NCI-H1092 (cell line): ENCODE data around the gene USP32.
"Not testable (repeated sequence)": the region's sequence is repeated elsewhere in the genome, so short reads cannot be mapped to it uniquely, and the experiment has no call there.

Experiments
- DNase-seq: peaks from one replicate; lab custom pipeline; 2025; lab: John Stamatoyannopoulos, UW

USP32 gene

DNA sequence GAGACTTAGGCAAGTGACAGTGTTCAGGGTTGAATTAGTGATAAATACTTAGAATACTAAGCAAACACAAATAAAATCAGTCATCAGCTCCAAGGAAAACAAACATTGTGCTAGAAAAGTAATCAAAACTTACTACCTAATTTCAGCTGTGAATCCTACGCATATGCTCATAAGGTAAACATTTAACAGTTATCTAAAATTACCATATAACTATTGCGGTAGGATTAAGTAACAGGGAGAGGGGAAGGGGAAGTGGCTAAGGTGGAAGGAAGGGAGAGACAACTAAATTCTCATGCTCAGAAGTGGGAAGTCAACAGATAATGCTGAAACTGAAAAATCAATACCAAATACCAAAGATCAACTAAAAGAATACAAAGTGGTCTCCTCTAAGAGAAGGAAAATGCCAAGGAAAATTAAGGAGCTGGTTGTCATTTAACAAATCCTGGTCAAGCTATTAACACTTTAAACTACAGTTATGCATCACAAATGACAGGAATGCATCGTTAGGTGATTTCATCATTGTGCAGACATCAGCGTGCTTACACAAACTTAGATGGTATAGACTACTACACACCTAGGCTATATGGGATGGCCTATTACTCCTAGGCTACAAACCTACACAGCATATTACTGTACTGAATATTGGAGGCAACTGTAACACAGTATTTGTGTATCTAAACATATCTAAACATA, 20.0 kb downstream of the USP32 start:
- DNase-seq, result no peak

DNA sequence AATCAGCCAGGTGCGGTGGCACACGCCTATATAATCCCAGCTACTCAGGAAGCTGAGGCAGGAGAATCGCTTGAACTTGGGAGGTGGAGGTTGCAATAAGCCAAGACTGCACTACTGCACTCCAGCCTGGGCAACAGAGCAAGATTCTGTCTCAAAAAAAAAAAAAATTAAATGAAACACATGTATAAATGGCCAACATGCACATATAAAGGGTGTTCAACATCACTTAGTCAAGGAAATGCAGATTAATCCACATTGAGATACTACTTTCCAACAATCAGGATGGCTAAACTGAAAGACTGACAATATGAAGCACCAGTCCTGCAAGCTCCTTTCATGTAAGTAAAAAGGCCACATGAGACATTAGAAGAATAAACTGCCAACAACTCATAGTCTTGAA, 20.5 kb downstream of the USP32 start:
- no peak for DNase-seq

DNA sequence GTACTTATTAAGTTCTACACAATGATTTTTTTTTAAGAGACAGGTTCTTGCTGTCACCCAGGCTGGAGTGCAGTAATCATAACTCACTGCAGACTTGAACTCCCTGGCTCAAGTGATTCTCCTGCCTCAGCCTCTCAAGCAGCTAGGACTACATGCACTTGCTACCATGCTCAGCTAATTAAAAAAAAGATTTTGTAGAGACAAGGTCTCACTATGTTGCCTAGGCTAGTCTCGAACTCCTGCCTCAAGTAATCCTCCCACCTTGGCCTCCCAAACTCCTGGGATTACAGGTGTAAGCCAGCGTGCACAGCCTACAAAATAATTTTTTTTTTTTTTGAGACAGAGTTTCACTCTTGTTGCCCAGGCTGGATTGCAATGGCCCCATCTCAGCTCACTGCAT, 22.2 kb downstream of the USP32 start:
- no peak for DNase-seq

DNA sequence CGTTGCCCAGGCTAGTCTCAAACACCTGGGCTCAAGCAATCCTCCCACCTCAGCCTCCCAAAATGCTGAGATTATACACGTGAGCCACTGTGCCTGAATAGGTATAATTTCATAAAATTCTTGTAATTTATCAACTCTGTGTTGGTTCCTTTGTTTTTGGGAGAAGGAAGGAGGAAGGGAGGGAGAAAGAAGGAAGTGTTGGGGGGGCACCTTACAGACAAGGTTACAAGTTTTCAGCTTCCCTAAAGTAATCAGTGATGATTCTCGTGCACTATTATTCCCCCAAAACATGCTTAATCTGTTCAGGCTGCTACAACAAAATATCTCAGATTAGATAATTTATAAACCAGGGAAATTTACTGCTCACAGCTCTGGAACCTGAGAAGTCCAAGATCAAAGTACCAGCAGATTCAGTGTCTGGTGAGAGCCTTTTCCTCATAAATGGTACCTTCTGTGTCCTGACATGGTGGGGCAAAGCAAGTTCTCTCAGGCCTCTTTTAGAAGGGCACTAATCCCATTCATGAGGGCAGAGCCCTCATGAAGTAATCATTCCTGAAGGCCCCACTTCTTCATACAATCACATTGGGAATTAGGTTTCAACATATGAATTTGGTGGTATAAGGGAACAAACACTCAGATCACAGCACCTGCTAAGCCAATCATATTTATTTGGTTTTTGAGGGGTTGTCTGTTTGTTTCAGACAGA, 28.1 kb downstream of the USP32 start:
- DNase-seq, result no peak

DNA sequence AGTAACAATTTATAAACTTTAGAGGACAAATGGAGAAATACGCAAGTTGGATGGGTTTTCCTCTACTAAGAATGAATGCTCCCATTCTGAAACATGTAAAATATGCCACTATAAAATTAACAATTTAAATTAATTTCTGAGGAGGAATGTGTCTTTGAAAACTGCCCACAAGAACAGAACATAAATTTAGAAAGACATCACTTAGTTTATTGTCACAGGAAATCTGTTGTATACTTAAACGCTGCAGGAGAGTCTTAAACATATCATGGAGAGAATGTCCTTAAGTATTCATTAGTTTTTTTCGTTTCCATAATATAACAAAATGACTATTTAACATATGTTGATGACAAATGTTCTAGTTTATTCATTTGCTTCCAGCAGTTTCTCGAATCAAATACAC, 29.6 kb downstream of the USP32 start:
- DNase-seq, result no peak

DNA sequence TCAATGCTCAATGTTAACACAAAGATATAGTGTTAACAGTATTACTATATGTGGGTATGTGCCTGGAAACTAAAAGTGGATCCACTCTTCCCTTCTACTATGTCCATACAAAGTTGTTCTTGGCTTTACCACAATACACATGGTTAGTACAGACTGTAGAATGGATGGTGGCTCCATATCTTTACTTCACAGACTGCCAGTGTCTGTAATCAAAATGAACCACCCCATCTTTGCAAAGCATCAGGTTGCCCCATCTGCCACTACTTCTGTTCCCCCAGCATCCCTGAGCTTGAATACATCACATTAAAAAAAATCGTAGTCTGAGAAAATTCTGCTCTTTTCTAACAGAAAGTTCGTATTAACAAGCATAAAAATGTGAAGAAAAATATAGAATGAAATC, 30.0 kb downstream of the USP32 start:
- DNase-seq, result no peak

DNA sequence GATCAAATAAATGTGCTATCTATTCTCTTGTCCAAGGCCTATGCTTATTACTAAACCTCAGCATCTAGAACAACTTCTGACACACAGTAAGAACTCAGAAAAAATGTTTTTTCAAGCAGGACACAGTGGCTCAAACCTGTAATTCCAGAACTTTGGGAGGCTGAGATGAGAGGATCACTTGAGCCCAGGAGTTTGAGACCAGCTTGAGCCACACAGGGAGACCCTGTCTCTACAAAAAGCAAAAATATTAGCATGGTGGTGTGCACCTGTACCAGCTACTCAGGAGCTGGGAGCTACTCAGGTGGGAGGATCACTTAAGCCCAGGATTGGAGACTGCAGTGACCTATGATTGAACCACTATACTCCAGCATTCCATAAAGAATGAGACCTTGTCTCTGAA, 32.5 kb downstream of the USP32 start:
- no peak for DNase-seq

DNA sequence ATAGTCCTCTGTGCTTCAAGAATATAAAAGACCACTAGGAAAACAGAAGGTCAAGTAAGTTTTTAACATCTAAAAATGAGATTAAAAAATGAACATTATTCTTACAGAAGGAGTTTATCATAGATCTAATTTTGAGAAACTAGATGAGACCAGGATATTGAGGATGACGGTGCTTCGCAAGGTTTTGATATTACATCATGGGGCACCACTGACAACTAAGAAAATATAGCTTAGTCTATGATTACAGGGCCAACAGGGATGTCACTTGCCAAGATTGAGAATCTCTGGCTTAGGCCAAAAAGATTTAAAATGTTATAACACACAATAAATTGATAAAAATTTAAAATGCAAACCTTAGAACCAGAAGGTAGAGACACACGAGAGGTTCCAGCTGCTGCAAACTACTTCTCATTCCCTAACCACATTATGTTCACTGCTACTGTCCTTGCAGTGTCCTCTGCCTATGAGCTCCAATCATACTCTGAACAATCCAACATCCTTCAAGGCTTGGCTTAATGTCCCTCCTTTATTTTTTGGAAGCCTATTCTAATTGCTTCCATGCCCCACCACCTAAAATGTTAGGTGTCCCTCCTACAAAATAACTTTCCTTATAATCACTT, 33.2 kb downstream of the USP32 start:
- no peak for DNase-seq

DNA sequence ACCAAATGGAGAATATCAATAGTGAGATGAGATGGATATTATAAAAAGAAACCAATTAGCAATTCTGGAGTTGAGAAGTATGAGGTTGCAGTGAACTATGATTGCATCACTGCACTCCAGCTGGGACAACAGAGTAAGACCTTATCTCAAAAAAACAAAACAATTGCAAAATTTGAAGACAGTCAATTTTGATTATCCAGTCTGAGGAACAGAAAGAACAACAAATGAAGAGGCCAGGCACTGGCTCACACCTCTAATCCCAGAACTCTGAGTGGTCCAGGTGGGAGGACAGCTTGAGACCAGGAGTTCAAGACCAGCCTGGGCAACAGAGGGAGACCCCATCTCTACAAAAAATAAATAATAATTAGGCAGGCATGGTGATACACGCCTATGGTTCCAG, 35.0 kb downstream of the USP32 start:
- DNase-seq, result no peak

DNA sequence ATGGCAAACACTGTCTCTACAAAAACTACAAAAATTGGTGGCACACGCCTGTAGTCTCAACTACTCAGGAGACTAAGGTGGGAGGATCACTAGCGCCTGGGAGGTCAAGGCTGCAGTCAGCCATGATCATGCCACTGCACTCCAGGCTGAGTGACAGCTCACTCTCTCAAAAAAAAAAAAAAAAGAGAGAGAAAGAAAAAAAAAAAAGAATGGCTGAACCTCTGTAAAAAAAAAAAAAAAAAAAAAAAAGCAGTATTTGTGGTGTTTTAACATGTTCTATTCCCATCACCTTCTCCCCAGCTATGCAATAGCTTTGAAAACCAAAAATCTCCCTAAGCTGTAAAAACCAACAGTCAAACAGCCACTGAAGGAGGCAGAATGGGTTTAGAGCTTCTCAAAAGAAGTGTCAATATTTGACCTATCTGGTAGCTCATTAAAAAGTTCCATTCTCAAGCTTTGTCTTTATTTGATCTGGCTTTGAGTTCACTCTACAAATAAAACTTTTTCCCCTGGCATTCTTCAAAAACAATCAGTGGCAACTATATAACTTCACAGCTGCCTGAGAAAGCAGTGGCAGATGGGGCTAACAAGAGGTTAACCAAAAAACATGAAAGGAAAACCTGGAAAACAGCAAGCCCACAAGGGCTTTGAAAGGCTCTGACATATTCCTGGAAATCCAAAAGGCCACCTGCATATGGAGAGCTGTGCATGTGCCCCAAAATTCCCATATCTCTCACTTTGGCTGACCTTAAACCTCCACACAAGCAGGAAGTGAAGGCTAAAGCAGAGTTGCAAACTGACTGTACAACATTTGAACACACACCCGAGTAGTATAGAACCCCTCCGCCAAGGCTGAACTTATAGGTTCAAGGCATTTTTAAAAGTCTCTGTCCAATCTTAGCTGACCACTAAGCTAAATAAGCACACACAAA, 36.0 kb downstream of the USP32 start:
- DNase-seq, result no peak

DNA sequence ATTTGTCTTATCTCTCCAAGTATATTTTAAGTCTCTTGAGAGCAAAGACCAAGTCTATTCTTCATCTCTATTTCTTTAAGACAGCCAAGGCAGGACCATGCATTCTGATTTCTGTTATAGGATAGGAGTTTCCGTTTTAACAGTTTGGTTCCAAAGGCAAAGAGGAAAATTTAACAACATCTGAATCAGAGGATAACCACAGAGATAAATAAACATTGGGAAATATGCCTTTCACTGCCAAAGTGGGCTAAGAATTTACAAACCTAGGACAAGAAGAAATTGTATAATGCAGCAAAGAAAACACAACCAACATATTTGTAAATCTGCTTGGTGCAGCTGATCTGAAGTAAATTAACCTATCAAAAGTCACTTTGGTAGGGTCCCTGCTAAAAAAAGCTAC, 37.7 kb downstream of the USP32 start:
- no peak for DNase-seq

DNA sequence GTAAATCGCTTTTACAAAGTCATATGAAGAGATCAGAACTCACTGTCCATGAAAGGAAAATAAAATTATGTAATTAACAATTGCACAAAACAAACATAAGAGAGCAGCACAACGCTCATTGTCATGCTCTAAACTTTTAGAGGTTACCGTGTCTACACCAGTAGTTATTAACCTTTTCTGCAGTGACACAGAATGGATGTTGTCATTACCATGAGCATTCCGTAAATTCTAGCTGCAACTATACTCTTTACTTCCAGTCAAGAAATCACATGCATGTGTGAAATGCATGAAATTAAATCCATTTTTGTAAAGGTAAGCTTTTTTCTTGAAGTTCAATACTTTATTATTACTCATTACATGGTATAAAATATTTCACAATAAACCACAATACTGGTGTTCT, 38.2 kb downstream of the USP32 start:
- DNase-seq, result no peak

DNA sequence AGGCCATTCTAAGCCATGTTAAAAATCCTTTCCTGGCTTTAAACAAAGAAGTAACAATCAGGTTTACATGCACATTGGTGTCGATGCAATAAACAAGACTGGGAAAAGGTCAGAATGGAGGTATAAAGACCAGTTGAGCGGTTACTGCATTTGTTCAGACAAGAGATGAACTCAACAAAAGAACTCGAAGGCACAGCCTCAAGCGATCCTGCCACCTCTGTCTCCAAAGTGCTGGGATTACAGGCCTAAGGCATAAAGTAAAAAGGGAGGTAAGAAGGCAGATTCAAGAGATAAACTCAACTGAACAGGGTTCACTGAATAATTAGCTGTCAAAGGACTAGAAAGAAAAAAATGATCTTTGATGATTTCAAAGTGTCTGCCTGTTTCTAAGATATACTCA, 39.4 kb downstream of the USP32 start:
- DNase-seq, result no peak

DNA sequence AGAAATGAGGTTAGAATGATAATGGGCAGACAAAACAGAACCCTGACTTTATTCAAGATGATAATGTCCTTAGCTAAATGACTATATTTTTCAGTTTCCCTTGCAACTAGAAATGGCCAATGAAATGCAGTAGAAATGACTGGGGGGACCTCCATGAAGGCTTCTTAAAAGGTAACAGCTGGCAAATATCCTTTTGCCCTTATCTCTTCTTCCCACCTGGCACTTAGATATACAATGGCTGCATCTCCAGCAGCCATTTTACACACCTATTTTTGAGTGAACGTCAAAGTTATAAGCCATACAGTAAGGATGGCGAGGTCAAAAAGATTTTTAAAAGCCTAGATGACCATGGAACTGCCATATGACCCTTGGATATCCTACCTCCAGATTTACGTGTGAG, 39.9 kb downstream of the USP32 start:
- no peak for DNase-seq

DNA sequence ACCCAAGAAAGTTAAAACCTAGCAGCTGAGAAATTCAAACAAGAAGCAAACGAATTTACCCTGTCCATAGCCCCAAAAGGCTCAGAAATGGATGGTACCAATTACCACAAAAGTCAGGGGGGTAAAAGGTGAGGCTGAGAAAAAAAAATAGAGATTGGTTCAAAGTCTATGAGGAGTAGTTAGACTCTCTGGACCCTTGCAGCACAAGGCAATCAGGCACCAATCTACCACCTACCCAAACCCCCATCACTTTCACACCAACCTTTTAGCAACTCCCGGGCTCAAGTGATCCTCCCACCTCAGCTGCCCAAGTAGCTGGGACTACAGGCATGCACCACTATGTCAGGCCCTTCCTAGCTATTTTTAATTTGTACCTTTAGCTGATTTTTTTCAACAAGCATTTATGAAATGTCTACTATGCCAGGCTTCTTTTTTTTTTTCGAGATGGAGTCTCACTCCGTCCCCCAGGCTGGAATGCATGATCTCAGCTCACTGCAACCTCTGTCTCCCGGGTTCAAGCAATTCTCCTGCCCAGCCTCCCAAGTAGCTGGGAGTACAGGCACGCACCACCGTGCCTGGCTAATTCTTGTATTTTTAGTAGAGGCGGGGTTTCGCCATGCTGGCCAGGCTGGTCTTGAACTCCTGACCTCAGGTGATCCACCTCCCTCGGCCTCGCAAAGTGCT, 40.8 kb downstream of the USP32 start:
- no peak for DNase-seq

DNA sequence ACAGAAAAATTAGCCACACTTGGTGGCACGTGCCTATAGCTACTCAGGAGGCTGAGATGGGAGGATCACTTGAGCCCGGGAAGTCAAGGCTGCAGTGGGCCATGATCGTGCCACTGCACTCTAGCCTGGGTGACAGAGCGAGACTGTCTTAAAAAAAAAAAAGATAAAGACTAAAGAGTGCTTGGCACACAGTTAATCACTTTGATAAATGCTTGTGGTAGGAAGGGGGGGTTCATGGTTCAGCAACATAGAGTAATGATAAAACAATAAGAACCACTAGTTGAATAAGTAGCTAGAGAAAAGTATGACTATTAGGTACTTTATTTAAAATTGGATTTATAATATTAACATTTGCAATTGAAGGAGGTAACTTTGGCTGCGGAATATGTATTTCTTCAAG, 43.3 kb downstream of the USP32 start:
- no peak for DNase-seq

DNA sequence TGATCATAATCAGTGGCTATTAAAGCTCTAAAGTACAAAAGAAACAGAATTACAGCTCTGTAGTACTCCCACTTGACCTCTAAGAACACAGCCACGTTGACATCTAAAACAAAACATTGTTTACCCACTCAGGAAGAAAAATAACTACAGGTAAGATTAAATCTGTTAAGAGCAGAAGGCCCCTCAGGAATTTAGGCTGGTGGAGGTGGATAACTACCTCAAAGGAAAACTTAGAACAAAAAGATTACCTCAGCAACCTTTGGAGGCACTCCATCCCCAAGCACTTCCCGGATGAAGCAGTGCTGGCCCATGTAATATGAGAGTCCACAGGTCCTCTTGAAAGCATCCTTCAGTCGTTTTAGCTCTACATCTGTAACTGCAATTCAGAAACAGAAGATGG, 46.7 kb downstream of the USP32 start:
- no peak for DNase-seq

DNA sequence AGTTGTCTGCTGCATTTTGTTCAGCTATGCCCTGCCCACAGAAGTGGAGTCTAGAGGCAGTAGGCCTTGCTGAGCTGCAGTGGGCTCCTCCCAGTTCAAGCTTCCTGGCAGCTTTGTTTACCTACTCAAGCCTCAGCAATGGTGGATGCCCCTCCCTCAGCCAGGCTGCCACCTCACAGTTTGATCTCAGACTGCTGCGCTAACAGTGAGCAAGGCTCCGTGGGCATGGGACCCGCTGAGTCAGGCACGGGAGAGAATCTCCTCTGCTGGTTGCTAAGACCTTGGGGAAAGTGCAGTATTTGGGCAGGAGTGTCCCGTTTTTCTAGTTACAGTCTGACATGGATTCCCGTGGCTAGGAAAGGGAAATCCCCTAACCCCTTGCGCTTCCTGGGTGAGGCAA, 49.4 kb downstream of the USP32 start:
- not testable (repeated sequence) for DNase-seq

DNA sequence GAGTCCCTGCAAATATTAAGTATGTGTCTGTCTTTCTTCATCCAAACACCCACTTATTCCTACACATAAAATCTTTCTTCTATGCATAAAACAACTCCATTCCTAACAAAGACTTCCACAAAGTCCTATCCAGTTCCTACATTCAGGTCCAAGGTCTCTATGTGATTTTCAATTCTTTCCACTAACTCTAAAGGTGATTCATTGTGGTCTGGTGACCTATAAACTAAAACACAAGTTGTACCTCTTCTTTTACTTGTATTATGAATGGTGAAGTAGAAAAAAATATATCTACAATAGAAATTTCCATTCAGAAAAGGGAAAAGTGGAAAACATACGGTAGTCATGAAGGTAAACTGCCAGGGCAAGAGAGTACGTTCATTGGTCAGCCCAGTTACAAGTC, 56.6 kb downstream of the USP32 start:
- no peak for DNase-seq

DNA sequence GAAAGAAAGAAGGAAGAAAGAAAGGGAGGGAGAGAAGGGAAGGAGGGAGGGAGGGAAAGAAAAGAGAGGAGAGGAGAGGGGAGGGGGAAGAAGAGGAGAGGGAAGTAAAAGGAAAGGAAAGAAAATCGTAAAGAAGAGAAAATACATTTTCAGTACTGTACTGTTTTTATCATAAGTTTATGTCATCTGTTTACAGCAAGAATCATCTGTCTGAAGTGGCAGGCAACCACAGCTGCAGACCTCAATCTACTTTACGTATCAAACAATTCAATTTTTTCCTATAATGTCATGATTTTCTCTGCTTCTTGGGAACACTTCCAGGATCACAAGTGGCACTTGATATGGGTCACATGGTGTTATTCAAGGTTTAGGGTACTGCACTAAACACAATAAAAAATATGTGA, 58.3 kb downstream of the USP32 start:
- DNase-seq, result no peak

DNA sequence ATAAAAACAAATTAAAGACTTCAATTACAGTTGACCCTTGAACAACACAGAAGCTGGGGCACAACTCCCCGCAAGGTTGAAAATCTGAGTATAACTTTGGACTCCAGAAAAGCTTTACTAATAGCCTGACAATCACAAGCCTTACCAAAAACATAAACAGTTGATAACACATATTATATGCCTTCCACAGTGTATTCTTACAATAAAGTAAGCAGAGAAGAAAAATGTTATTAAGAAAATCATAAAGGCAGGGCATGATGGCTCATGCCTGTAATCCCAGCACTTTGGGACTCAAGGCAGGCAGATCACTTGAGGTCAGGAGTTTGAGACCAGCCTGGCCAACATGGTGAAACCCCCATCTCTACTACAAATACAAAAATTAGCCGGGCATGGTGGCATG, 58.9 kb downstream of the USP32 start:
- not testable (repeated sequence) for DNase-seq

DNA sequence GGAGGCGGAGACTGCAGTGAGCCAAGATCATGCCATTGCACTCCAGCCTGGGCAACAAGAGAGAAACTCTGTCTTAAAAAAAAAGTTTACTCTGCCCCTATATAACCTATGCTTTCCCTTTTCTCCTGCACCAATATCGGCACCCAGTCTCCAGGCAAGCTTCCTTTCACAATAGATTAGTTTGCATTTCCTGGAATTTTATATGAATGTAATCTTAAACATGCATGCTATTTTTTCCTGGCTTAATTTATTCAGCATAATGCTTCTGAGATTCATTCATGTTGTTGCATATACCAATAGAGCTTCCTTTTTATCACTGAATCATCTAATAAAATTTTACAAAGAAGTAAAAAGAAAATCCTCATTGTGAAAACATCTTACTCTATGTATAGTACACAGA, 59.4 kb downstream of the USP32 start:
- no peak for DNase-seq
